CD4-positive, alpha-beta T cell treated with Interleukin-10 for 1 hour (primary cell): ENCODE data around the gene TEAD1.

Experiments used
- DNase-seq: peaks from one replicate; pipeline ENCODE4 v3.0.0-alpha.2; 2020

TEAD1 gene

DNA sequence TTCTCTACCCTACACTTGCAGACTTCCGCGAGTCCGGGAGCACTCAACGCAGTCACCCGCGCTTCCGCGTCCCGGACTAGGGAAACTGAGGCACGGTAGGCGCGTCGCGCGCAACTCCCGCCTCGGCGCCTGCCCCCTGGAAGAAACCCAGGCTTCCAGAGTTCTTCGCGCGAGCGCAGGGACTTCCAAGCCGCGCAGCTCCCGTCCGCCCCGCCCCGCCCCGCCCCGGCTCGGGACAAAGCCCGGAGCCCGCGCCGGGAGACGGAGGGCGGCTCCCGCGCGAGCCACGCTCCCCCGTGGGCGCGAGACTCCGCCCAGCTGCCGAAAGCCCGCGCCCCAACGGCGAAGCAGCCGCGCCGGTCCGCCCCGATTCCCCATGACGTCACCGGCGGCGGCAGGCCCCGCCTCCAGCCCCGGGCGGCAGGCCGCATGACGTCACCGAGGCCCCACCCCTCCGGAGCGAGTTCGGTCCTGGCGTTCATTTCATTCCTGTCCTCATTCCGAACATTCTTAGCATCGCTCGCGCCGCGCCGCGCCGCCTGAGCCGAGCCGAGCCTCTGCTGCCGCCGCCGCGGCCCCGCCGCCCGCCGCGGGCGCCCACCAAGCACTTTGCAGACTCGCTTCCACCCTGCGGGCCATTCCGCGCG, at the start of gene TEAD1:
Gene TEAD1 (plus strand): TSS at position 498 of the 647 bp plus-strand sequence.
- peak; percentile 82 for DNase-seq

DNA sequence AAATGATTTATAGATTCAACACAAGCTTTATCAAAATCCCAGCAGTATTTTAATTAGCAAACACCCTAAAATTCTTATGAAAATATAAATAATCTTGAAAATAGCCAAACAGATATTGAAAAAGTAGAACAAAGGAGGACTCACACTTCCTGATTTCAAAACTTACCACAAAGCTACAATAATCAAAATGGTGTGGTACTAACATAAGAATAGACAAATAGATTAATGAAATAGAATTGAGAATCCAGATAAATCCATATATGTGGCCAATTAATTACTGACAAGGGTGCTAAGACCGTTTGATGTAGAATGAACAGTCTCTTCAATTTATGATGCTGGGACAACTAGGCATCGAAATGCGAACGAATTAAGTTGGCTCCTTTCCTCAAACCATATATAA, 49.6 kb upstream of the TEAD1 start:
- DNase-seq: no peak

DNA sequence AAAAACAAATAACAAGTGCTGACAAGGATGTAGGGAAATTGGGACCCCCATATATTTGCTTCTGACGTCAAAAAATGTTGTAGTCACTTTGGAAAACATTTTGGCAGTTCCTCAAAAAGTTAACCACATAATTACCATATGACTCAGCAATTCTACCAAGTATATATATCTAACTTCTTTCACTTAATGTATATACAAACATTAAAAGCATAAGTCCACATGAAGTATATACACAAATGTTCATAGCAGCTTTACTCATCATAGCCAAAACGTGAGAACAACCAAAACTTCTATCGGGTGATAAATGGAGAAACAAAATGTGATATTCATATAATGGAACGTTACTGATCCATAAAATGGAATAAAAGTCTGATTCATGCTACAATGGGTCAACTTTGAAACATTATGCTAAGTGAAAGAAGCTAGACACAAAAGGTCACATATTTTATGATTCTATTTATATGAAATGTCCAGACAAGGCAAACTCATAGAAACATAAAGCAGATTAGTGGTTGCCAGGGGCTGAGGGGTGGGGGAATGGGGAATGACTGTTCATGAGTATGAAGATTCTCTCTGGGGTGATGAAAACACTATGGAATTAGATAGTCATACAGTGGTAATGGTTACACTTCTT, 48.7 kb upstream of the TEAD1 start:
- no peak for DNase-seq

DNA sequence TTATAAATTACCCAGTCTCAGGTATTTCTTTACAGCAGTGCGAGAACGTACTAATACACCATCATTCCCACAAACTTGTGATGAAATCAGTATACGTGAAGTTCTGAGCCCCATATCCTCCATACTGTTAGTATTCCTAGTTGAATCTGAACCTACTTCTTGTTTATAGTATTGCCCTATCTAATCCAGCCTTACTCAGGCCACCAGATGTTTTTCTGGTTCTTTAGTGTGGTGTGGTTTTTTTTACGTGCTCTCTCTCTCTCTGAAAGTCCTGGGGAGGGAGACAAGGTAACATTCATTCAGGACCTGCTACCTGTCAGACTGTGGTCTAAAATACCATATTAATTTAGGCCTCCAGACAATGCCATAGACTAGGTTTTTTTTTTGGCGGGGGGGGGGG, 47.6 kb upstream of the TEAD1 start:
- no peak for DNase-seq

DNA sequence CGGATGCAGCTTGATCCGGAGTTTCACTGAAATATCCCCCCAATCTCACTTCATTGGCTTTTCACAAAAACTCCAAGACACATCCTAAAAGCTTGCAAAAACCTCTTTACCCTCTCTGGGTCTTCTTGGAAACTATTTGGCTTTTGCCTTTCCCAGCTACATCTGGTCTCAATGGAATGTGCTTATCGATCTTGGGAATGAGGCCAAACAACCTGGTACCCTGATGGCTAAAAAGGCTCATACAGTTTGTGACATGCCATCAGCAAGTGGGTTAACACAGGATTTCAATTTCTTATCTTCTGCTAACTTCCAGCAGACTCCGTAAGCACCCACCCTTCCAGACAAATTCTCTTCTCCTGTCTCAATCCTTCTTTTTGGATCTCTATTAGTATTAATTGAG, 45.9 kb upstream of the TEAD1 start:
- DNase-seq: no peak

DNA sequence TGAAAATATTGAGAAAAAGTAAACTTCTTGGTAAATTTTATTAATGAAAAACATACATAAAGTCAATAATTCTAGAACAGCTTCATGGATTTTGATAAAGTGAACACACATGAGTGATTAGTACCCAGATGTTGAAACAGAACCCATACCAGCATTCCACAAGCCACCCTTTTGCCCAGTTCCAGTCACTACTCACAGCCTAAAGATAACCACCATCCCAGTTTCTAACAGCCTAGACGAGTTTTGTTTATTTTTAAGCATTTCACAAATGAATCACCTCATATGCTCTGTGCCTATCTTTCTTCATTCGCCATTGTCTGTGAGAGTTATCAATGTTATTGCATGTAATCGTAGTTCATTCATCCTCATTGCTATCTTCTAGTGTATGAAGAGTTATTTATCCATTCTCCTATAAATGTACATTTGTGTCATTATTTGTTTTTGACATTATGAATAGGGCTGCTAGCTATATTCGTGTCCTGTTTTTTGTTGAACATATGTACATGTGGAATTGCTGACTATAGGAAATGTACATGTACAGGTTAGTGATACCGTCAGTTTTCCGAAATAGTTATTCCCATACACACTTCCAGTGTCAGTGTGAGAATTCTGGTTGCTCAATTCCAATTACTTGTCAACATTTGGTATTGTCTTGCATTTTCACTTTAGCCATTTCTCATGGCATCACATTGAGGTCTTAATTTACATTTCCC, 44.5 kb upstream of the TEAD1 start:
- no peak for DNase-seq

DNA sequence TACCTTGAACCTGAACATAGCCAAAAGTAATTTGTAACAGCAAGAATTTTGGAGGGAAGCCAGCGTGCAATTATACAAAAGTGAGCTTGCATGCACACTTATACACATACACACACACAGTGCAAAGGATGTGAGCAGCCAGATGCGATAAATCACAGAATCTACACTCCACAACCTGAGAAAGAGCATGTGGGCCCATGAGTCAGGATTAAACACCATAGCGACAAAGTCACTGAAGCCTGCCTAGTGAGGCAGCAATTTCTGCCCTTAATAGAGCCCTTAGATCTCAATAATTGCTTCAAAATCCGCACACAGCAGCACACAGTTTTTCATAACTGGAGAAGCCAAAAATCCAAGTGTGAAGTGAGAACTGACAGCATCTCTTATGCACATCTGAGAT, 42.6 kb upstream of the TEAD1 start:
- DNase-seq: no peak

DNA sequence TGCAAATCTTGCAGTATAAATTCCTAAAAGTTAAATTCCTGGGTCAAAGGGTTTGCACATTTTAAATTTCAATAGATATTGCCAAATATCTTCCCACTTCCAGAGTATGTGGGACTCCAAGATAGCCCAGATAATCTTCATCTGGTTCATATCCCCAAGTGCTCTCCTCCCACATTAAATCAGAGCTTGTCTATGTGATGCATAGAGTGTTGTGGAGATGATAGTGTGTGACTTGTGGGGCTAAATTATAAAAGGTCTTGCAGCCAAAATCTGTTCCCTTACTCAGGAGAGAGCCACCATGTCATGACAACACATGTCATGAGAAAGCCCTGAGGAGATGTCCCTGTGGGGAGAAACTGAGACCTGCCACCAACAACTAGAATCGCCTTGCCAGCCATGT, 39.9 kb upstream of the TEAD1 start:
- no peak for DNase-seq

DNA sequence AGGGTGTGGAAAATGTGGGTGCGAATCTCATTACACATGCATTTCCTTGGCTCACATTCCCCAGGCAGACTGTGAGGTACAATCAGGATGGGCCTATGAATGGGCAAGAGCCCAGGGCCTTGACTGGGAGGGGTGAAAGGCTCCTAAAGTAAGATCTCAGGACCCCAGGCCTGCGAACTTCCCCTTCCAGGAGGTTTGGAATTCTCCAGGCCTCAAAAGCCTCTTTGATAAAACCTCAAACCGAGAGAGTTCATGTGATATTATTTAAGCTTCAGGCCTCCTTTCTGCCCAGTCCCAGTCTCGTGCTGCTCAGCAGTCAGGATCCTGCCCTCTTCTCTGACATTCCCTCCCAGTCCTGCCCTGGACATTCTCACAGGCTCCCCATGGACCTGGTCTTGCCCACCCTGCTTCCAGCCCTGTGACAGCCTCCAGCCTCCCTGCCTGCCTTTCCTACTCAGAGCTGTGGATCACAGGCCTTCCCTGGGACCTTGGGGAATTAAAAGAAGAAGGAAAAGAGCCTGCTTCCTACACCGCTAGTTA, 37.3 kb upstream of the TEAD1 start:
- DNase-seq: no peak

DNA sequence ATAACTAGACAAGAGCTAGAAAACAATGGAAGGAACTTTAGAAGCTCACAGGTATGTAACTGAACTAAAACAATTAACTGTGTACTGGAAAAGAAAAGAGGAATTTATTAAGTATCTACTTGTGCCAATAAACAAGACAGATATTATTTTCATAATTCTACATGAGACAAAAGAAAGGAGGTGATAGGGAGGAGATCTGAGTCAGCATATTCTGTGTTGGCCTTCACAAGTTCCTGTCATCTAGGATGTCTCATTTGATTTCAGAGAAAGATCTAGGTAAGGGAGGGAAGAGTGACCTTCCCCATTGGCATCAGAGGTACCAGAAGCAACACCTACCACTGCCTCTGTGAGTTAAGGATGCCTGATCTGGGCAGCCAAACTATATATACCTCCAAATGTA, 34.8 kb upstream of the TEAD1 start:
- DNase-seq: no peak

DNA sequence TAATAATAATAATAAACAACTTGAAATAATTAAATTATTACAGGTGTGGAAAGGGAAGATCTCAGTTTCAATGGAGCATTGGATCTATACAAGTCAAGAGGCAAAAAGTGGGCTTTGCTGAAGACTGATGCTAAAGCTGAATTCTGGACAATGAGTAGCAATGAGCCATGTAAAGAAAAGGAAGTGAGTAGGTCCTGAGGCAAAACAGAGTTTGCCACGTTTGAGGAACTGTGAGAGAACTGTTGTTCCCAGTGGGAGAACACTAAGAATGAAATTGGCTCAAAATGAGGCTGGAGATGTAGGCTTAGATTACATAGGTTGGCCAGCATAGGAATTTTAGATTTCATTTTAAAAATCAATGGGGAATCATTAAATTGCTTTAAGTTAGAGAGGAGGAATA, 33.9 kb upstream of the TEAD1 start:
- DNase-seq: no peak

DNA sequence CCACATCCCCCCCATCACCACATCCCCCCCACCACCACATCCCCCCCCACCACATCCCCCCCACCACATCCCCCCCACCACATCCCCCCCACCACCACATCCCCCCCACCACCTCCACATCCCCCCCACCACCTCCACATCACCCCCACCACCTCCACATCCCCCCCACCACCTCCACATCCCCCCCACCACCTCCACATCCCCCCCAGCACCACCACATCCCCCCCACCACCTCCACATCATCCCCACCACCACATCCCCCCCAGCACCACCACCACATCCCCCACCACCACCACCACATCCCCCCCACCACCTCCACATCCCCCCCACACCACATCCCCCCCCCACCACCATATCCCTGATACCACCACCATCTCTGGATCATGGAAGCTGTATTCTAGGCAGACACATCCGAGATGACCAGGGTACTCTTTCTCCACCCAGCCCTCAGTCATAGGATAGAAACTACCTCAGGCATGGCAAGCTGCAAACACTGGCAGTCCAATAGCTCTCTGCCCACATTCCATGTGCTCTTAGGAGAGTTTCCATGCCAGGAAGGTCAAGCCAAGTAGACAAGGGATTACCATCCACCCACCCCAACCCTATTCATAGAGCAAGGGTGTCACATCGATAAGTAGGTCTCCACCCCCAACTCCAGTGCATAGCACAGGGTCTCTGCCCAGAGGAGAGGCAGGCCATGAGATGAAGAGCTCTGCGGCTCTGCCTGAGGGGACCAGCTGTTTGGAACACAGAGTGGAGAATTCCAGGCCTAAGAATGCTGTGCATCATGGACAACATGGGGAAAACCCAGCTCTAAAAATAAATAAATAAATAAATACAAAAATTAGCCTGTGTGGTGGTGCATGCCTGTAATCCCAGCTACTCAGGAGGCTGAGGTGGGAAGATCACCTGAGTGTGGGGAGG, 33.0 kb upstream of the TEAD1 start:
- DNase-seq: no peak

DNA sequence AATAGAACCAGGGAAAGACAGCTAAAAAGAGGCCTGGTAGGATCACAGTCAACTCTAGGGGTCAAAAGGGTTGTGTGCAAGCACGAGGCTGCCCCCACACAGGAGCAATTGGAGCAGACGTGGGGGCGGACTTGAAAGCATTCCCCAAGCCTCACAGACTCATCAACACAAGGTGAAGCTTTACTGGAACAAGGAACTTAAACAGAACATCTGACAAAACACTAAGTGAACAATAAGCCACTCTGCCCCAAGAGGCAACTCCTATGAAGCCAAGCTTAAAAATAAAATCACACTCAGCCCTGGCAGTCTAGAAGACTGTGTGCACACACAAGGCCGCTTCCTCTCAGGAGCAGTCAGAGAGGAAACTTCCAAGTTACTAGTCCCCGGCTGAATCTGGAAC, 32.2 kb upstream of the TEAD1 start:
- DNase-seq: no peak

DNA sequence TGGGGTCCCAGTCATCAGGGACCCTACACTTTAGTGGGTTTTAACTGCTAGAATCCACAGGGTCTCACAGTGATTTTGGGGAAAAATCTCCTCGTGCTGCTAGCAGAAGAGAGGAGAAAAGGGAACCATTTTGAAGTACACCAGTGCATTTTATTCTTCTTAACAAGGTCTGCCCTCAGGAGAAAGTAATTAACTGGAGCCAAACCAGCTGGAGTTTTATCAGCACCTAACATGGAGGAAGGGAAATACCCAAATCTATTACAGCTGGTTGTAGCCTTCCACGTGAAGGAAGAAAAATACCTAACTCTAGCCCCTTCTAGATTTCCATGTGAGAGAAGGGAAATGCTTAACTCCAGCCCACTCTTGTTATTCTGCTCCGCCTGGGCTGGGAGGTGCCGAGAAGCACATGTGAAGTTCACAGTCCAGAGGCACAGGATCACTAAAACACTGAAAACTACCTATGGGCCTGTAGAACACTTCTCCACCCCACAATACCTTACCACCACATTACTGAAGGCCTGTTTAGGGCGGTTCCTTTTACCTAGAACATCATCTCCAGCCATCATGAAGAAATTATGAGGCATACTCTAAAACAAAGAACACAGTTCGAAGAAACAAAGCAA, 31.3 kb upstream of the TEAD1 start:
- DNase-seq: no peak

DNA sequence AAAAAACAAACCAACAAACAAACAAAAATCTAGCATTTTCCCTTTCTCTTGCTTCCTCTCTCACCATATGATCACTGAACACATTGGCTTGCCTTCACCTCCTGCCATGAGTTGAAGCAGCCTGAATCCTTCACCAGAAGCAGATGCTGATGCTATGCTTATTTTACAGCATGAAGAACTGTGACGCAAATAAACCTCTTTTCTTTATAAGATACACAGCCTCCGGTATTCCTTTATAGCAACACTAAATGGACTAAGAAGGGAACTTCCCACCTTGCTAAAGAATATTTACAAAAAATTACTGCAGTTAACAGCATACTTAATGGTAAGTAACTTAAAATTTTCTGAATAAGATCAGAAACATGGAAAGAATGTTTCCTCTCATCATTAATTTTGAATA, 27.7 kb upstream of the TEAD1 start:
- no peak for DNase-seq

DNA sequence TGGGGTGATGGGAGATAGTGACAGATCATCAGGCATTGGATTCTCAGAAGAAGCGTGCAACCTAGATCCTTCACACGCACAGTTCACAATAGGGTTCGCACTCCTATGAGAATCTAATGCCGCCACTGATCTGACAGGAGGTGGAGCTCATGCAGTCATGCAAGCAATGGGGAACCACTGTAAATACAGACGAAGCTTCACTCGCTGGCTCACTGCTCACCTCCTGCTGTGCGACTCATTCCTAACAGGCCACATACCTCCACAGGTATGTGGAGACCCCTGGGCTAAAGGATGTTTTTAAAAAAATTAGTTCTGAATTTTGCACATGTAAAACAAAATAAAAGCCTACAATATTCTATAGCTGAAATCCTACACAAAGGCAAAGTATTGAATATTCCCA, 20.5 kb upstream of the TEAD1 start:
- DNase-seq: no peak

DNA sequence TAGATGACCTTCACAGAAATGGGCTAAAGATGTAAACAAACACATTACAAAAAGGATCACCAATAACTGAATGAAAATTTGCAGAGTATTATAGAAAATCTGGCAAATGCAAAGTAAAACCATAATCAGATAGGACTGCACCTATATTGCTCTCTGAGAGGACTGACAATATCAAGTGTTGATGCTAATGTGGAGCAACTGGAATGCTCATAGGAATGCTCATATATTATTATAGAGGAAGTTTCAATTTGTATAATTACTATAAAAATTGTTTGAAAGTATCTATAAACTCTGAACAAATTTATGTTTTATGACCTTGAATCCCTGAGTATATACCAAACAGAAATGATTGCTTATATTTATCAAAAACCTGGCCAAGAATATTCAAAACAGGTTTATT, 18.4 kb upstream of the TEAD1 start:
- no peak for DNase-seq

DNA sequence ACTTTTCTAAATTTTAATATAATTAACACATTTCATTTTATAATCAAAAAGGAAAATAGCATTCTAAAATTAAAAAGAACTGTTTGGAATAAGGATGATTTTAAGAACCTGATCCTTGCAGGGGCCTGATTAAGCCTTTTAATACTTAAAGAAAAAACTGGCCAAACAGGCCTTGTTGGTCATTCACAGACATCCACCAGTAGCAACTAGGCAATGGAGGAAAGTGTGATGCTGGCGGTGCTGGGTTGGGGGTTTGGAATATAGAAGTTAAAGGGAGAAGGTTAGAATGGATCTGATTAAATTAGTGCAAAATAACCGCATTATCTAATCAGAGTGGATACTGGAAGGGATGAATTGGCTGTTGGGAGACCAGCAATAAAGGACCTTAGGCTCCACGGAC, 16.9 kb upstream of the TEAD1 start:
- DNase-seq: no peak

DNA sequence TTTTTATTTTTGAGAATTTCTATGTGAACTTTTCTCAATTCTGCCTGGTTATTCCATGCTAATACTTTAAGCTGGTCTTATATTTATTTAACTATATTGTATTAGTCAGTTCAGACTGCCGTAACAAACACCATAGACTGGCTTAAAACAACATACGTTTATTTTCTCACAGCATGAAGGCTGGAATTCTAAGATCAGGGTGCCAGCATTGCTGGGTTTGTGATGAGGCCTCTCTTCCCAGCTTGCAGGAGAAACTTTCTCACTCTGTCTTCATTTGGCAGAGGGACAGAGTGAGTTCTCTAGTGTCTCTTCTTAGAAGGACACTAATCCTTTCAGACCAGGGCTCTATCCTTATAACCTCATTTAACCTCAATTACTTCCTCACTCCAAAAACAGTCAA, 16.2 kb upstream of the TEAD1 start:
- DNase-seq: no peak

DNA sequence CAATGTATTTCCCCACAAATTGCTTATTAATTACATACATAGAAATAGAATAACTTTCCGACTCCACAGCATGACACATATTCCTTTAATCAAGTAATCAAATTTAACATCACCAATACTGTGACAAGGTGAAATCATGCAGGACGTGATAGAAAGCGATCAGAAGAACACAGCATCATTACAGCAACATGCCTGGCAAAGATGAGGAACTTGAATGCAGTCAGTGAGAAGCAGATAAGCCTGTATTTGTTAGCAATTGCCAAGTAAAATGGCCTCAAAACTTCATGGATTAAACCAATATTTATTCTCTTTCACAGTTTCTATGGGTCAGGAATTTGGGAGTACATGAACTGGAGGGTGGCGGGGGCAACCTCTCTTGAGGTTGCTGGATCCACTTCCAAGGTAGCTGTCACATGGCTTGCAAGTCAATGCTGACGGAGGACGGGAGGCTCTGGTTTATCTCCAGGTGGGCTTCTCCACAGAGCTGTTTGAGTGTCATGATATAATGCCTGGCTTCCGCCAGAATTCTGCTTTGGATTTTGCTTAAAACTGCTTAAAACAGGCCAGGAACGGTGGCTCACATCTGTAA, 12.0 kb upstream of the TEAD1 start:
- no peak for DNase-seq

DNA sequence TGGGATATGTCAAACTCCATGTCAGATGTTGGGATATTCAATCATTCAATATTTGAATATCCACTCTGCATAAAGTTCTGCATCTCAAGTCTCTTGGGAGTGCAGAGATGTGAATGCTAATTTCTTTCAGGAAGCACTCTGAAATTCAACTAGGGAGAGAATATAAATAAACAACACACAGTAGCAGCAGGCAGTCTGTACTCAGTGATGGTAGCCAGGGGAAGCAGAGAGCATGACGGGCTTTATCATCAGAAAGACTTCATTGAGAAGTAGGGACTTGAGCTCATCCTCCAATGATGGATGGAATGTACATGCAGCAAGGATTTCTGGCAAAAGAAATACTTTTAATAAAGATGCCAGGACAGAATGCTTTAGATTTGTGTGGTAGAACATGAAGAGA, 9.8 kb upstream of the TEAD1 start:
- DNase-seq: no peak

DNA sequence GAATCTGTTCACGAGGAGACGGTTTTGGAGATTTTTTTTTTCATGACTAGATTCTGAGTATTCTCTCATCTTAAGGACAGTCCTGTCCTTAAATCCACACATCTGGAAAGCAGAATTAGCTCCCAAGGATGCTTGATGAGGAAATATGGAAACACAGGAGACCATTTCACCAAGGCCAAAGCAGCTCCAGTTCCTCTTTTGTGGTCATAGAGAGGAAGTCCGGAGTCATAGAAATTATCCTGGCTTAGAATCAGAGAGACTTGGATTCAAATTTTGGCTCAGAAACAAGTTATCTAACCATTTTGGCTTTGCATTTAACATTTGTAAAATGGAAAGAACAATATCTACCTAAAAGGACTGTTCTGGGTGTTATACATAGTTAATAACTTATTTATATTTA, 7.3 kb upstream of the TEAD1 start:
- no peak for DNase-seq
